HG03060 (cell line): ENCODE measurements around the gene LRRFIP1.
"Not testable (repeated sequence)": the region's sequence is repeated elsewhere in the genome, so short reads cannot be mapped to it uniquely, and the experiment has no call there.

ENCODE experiments used
- ATAC-seq: cut with Tn5 transposase; IDR thresholded peaks from one replicate; pipeline ENCODE4 v1.9.1; 2021; ENCODE audit warnings: low read depth, moderate number of reproducible peaks; ENCODE audit not compliant: unreplicated experiment

LRRFIP1 gene

GRCh38 chr2:237596520-237597195, 30.7 kb upstream of the LRRFIP1 start:
- no peak for ATAC-seq

- ATAC-seq, result no peak
Observed at GRCh38 chr2:237597196-237598145, 29.9 kb upstream of the LRRFIP1 start.

- ATAC-seq, result no peak
Observed at GRCh38 chr2:237598468-237599208, 28.7 kb upstream of the LRRFIP1 start.

- no peak for ATAC-seq
Observed at GRCh38 chr2:237599465-237600110, 27.8 kb upstream of the LRRFIP1 start.

- ATAC-seq, result no peak
Observed at GRCh38 chr2:237600205-237600846, 27.1 kb upstream of the LRRFIP1 start.

- ATAC-seq, result no peak
Observed at GRCh38 chr2:237601453-237602116, 25.8 kb upstream of the LRRFIP1 start.

- no peak for ATAC-seq
Observed at GRCh38 chr2:237602409-237602808, 25.0 kb upstream of the LRRFIP1 start.

- no peak for ATAC-seq
Observed at GRCh38 chr2:237603049-237603717, 24.2 kb upstream of the LRRFIP1 start.

- ATAC-seq, result no peak
Observed at GRCh38 chr2:237603718-237604362, 23.5 kb upstream of the LRRFIP1 start.

- no peak for ATAC-seq
Observed at GRCh38 chr2:237604391-237604790, 23.0 kb upstream of the LRRFIP1 start.

GRCh38 chr2:237604960-237605359, 22.4 kb upstream of the LRRFIP1 start:
- ATAC-seq, result no peak

GRCh38 chr2:237606522-237606921, 20.9 kb upstream of the LRRFIP1 start:
- ATAC-seq, result not testable (repeated sequence)

GRCh38 chr2:237612527-237613357, 14.6 kb upstream of the LRRFIP1 start:
- no peak for ATAC-seq

GRCh38 chr2:237613679-237614078, 13.7 kb upstream of the LRRFIP1 start:
- no peak for ATAC-seq

- no peak for ATAC-seq
Observed at GRCh38 chr2:237614151-237614720, 13.2 kb upstream of the LRRFIP1 start.

GRCh38 chr2:237615631-237616249, 11.6 kb upstream of the LRRFIP1 start:
- no peak for ATAC-seq

GRCh38 chr2:237616373-237616733, 11.0 kb upstream of the LRRFIP1 start:
- ATAC-seq, result no peak
